NB4 (cell line): ENCODE measurements around the gene GPC5.

ENCODE experiments used
- CTCF ChIP-seq: IDR thresholded peaks from one replicate; pipeline ENCODE4 v1.5.1; 2012; ENCODE audit warnings: low read depth, low read length
- POLR2A ChIP-seq: IDR thresholded peaks from 2 replicates; pipeline ENCODE4 v1.6.1; 2011; ENCODE audit warnings: mild to moderate bottlenecking; ENCODE audit not compliant: insufficient read length; ENCODE audit errors: extremely low read depth

GRCh38 chr13:91868351-91868750, 469.9 kb downstream of the GPC5 start:
- TF ChIP-seq CTCF (no peak), POLR2A (no peak)
